Measurements from ENCODE around the gene ETV6.

The ETV6 gene

DNA sequence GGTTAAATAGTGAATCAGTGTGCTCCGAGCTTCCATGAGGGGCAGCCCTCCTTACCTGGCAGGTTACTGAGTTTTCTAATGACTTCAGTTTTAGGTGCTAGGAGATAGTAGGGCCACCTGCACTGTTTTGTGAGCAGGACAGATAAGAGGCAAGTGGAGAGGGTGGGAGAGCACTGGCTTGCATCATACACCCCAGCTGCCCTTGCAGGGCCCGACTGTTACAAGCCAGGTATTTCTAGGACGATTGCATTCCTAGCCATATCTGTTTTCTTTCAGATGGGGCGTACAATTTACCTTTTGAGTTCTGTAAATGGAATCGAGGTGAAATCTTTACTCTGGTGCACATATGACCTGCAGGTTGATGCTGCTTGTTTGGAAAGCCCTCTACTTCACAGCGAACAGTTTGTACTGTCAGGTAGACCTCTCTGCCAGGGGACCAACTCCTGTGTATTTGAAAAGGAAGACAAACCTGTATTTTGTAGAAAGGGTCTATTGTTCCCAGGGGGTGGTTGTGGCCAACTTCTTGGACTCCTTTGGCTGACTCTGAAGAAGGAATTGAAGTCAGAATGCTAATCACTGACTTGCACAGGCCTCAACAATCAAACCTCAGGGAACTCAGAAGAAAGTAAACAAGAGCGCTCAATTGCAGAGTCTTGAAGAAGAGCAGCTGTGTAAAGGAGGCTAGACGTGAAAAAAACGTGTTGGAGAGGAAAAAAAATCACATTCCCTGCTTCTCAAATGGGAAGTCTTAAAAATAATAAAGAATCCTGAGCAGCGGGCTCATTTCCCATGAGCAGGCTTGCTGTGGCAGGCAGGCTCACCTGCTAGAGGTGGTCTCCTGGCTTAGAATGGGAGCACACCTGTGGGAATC lies 57.3 kb downstream of the ETV6 start:
- DNase-seq (ENCODE audit: extremely low spot score), result no peak
- ChIA-PET POLR2A (no interaction called here), CTCF (interaction anchor here (1.2 to 1.6 kb wide), 4 partner anchors 10 to 43 kb away, joined by 3 to 6 read pairs (median 4); no protein-coding TSS in a partner anchor)
- TF ChIP-seq, protein P1, sequence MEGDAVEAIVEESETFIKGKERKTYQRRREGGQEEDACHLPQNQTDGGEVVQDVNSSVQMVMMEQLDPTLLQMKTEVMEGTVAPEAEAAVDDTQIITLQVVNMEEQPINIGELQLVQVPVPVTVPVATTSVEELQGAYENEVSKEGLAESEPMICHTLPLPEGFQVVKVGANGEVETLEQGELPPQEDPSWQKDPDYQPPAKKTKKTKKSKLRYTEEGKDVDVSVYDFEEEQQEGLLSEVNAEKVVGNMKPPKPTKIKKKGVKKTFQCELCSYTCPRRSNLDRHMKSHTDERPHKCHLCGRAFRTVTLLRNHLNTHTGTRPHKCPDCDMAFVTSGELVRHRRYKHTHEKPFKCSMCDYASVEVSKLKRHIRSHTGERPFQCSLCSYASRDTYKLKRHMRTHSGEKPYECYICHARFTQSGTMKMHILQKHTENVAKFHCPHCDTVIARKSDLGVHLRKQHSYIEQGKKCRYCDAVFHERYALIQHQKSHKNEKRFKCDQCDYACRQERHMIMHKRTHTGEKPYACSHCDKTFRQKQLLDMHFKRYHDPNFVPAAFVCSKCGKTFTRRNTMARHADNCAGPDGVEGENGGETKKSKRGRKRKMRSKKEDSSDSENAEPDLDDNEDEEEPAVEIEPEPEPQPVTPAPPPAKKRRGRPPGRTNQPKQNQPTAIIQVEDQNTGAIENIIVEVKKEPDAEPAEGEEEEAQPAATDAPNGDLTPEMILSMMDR (IDR thresholded peaks at IDR 0.05; ENCODE audit: control extremely low read depth, extremely low read depth, low read depth, missing control alignments), result no peak

DNA sequence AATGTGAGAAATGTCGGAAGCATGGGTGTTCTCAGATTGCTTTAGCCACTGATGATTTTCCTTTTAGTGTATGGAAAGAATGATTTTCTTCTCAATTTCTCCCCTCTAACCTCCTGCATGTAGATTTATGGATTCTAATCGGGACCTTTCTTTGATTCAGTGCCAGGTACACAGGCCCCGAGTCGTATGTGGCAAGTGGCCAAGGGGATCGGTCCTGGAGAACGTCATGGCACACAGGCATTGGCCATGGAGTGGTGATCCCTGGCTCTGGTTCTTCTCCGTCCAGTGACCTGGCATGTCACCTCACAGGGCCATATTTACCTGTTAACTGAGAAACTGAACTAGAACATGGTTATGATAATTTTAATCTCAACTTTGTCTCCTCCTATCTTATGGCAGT lies 58.1 kb downstream of the ETV6 start:
- TF ChIP-seq, protein P1 (IDR thresholded peaks at IDR 0.05; ENCODE audit: control extremely low read depth, extremely low read depth, low read depth, missing control alignments), result no peak
- no peak for DNase-seq (ENCODE audit: extremely low spot score)
- CTCF ChIA-PET, result interaction anchor here (1.1 to 1.7 kb wide), 2 partner anchors 7 to 325 kb away, joined by 3 to 6 read pairs; no protein-coding TSS in a partner anchor
- POLR2A ChIA-PET, result no interaction called here

DNA sequence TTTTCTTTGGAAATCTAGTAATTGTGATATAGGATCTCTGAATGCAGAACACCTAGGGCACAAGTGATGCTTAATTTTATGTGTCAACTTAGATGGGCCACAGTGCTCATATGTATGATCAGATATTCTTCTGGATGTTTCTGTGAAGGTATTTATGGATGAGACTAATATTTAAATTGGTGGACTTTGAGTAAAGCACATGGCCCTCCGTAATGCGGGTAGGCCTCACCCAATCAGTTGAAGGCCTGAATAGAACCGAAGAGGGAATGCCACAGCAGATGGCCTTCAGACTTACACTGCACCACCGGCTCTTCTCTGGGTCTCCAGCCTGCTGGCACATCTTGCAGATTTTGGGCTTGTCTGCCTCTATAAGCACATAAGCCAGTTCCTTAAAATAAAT lies 60.0 kb downstream of the ETV6 start:
- ChIA-PET POLR2A (no interaction called here), CTCF (interaction anchor here (1.0 to 1.7 kb wide), 5 partner anchors 8 to 44 kb away, joined by 3 to 6 read pairs (median 3); no protein-coding TSS in a partner anchor)
- DNase-seq (ENCODE audit: extremely low spot score), result no peak
- TF ChIP-seq, protein P1 (IDR thresholded peaks at IDR 0.05; ENCODE audit: control extremely low read depth, extremely low read depth, low read depth, missing control alignments), result no peak

DNA sequence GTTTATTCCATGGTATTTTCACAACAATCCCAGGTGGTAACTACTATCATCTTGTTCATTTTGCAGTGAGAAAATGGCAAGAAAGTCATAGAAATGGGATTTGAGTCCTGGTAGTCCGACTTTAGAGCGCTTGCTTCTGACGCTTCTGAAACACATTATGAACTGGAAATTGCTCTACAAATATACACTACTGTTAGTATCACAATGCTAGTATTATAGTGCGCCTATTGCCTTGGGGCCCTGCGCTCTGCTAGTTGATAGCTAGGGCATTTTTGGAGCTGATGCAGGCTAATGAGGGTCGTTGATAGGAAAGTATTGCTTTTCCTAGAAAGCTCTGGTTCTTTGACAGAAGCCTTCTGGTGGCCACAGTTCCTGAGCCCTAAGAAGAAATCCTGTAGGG lies 61.0 kb downstream of the ETV6 start:
- POLR2A ChIA-PET, result no interaction called here
- TF ChIP-seq, protein P1 (IDR thresholded peaks at IDR 0.05; ENCODE audit: control extremely low read depth, extremely low read depth, low read depth, missing control alignments), result no peak
- no peak for DNase-seq (ENCODE audit: extremely low spot score)
- CTCF ChIA-PET, result interaction anchor here (1.1 to 1.4 kb wide), 3 partner anchors 12 to 24 kb away, joined by 3 to 4 read pairs (median 4); no protein-coding TSS in a partner anchor

DNA sequence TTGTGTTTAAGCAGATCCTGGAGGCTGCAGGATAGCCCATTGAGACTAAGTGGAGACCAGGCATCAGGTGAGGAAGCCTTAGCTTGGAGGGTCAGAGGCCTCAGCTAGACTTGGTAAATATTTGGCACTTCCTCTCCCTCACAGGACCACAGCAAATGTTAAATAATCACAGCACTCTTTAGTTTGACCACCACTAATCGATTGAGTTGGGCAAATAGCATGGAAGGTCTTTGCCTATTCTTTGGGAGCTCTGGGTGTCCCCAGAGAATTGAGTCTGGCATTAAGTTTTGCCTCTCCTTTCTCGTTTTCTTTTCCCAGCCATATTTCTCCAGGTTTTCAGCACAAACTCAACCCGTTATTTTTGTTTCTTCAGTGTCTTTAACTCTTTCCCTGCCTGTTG lies 61.4 kb downstream of the ETV6 start:
- ChIA-PET POLR2A (no interaction called here), CTCF (interaction anchor here (0.8 to 1.4 kb wide), 4 partner anchors 11 to 25 kb away, joined by 3 to 4 read pairs (median 4); no protein-coding TSS in a partner anchor)
- TF ChIP-seq, protein P1 (IDR thresholded peaks at IDR 0.05; ENCODE audit: control extremely low read depth, extremely low read depth, low read depth, missing control alignments), result no peak
- DNase-seq (ENCODE audit: extremely low spot score), result no peak

DNA sequence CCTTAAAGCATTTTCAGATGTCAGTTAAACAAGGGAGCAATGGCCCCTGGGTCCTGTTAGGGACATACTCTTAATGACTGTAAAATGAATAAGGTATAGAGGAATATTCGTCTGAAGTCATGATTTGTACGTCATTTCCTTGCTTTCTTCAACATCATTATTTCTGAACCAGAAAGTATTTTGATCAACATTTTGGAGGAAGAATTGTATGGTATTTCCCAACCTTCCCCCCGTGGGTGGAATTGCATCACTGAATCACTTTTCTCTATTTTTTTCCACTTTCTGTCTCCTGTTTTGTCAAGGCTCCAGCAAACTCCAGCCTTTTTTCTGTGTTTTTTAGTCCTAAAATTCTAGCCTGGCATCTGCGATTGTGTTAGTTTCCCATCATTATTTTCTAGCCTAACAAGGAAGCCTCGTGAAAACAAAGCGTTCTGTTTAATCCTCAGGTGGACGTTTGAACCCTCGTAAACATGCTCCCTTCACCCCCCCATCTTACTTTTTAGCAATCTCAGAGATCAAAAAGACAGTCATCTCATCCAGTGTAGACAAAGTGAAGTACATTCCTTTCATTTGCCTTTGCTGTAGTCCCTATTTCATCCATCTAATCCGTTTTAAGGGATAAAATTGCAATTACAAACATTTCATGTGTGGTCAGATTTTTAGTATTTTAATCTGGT lies 62.3 kb downstream of the ETV6 start:
- POLR2A ChIA-PET, result no interaction called here
- CTCF ChIA-PET, result interaction anchor here (0.8 to 1.4 kb wide), 3 partner anchors 15 to 26 kb away, joined by 3 to 4 read pairs (median 4); no protein-coding TSS in a partner anchor
- DNase-seq (ENCODE audit: extremely low spot score), result no peak
- TF ChIP-seq, protein P1 (IDR thresholded peaks at IDR 0.05; ENCODE audit: control extremely low read depth, extremely low read depth, low read depth, missing control alignments), result no peak

Measured in GM10248 (cell line).